HL-60 (cell line): ENCODE data around the gene DBNL.
A peak's percentile ranks its signal among the peaks of the same experiment; 100 is the strongest.

Source experiments
- DNase-seq, 2 experiments: peaks; one replicate each; pipeline ENCODE4 v3.0.0-alpha.2; 2010 to 2020; ENCODE audit warnings: low read depth in 1 of 2, low spot score in 1 of 2
- H3K27ac ChIP-seq: fragments of 250-450 bp; sonication (Bioruptor Pico); replicated peaks from 2 replicates; pipeline ENCODE4 v1.5.1; 2020; ENCODE audit warnings: mild to moderate bottlenecking, moderate library complexity
- H3K27me3 ChIP-seq: fragments of 250-450 bp; sonication (Bioruptor Pico); 2 replicates; pipeline ENCODE4 v1.5.1; 2021; ENCODE audit warnings: mild to moderate bottlenecking, moderate library complexity; ENCODE audit not compliant: insufficient read depth, poor library complexity, severe bottlenecking
- H3K4me3 ChIP-seq: replicated peaks from 2 replicates; pipeline ENCODE4 v1.5.1; 2011; ENCODE audit warnings: mild to moderate bottlenecking, control low read depth, low read length; ENCODE audit not compliant: insufficient read depth
- GABPA ChIP-seq: IDR thresholded peaks from 2 replicates; pipeline ENCODE4 v1.6.1; 2012; ENCODE audit warnings: low read depth
- POLR2AphosphoS5 ChIP-seq: IDR thresholded peaks from 2 replicates; pipeline ENCODE4 v1.6.1; 2012; ENCODE audit warnings: low read depth
- REST ChIP-seq: IDR thresholded peaks from 2 replicates; pipeline ENCODE4 v1.6.1; 2012; ENCODE audit warnings: low read depth; ENCODE audit not compliant: insufficient replicate concordance
- SPI1 ChIP-seq: IDR thresholded peaks from 2 replicates; pipeline ENCODE4 v1.6.1; 2012; ENCODE audit warnings: low read depth, mild to moderate bottlenecking, borderline replicate concordance
- TF ChIP-seq, protein P1 (sequence below): IDR thresholded peaks from one replicate; pipeline ENCODE4 v1.5.1; 2011; ENCODE audit warnings: low read length, control low read depth, inconsistent platforms; ENCODE audit not compliant: insufficient read depth

DBNL gene

DNA sequence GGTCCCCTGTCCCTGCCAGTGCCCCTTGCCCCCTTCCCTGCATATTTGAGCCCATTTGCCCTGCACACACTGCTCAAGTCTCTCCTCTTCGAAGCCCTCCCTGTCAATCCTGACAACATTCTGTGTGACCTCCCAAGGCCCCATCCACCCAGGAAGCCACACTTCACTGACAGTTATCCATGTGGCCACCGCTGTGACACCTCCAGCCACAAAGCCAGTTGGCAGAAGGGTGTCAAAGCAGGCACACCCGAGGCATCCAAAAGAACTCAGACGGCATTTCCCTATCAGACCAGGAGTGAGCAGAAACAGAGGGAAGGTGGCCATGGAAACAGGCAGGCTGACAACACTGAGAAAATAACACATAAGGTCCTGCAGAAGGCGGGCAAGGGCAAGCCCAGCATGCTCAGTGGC lies 33.2 kb downstream of the DBNL start:
- DNase-seq = no peak
- no peak for TF ChIP-seq SPI1
- no peak for TF ChIP-seq POLR2AphosphoS5
- TF ChIP-seq REST = no peak
- TF ChIP-seq, protein P1, sequence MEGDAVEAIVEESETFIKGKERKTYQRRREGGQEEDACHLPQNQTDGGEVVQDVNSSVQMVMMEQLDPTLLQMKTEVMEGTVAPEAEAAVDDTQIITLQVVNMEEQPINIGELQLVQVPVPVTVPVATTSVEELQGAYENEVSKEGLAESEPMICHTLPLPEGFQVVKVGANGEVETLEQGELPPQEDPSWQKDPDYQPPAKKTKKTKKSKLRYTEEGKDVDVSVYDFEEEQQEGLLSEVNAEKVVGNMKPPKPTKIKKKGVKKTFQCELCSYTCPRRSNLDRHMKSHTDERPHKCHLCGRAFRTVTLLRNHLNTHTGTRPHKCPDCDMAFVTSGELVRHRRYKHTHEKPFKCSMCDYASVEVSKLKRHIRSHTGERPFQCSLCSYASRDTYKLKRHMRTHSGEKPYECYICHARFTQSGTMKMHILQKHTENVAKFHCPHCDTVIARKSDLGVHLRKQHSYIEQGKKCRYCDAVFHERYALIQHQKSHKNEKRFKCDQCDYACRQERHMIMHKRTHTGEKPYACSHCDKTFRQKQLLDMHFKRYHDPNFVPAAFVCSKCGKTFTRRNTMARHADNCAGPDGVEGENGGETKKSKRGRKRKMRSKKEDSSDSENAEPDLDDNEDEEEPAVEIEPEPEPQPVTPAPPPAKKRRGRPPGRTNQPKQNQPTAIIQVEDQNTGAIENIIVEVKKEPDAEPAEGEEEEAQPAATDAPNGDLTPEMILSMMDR = no peak
- no peak for TF ChIP-seq GABPA
- Histone ChIP-seq H3K4me3 (no peak overlapping the region), H3K27ac (peak overlapping the region; percentile 25), H3K27me3 (no peaks in the 10 kb centered on the region)

GRCh38 chr7:44078521-44078920 lies 34.0 kb downstream of the DBNL start:
- Histone ChIP-seq H3K4me3 (no peak overlapping the region), H3K27me3 (no peaks in the 10 kb centered on the region), H3K27ac (no peak overlapping the region)
- TF ChIP-seq REST (no peak), POLR2AphosphoS5 (no peak), SPI1 (no peak), GABPA (no peak)
- TF ChIP-seq, protein P1 = no peak
- no peak for DNase-seq

DNA sequence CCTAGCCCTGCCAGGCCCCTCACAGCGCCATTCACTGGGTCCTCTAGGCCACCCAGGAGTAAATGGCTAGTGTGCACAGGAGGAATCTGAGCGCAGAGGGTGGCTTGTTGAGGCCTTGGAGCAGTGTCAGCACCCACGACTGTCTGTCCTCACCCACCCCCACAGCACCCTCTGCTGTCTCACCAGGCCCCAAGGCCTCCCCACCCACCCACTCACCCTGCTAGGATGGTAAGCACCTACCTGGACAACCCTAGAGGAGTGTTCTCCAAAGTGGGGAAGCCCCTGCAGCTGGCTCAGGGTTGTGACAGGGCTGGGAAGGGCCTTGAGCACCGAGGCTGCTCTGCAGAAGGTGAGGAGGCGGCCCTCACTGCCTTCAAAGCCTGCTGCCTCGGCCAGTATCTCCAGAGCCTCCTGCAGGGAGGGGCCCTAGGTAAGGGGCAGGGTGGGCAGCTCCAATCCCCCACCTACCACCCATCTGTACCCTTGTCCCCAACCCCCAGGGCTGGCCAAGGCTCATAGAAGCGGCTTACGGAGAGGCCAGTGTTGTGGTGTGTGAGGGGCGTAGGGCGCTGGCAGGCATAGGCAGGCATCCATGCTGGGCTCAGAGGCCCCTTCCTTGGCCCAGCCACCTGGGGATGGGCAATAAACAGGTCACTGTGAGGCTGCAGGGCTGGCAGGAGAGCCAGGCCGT lies 35.0 kb downstream of the DBNL start:
- no peak overlapping the region for H3K27ac ChIP-seq
- no peaks in the 10 kb centered on the region for H3K27me3 ChIP-seq
- no peak overlapping the region for H3K4me3 ChIP-seq

More for the DNA sequence above, 35.0 kb downstream of the DBNL start:
- no peak for DNase-seq
- TF ChIP-seq REST (no peak), SPI1 (no peak), GABPA (no peak), POLR2AphosphoS5 (no peak)
- TF ChIP-seq, protein P1 = no peak
